Liver (tissue), 3 donors: Measurements from ENCODE around the gene CEP89.

Experiments used
- GABPA ChIP-seq, 2 donors: IDR thresholded peaks in 1 of 2; conservative IDR thresholded peaks in 1 of 2; 2 replicates each; pipeline ENCODE4 v1.6.1; 2016; ENCODE audit warnings: antibody characterized with exemption in 2 of 2, mild to moderate bottlenecking in 1 of 2, moderate library complexity in 1 of 2
- JUND ChIP-seq, 2 donors: IDR thresholded peaks; 2 replicates each; pipeline ENCODE4 v1.6.1; 2016; ENCODE audit warnings: antibody characterized with exemption in 2 of 2
- MAX ChIP-seq: IDR thresholded peaks from 2 replicates; pipeline ENCODE4 v1.6.1; 2016; ENCODE audit warnings: antibody characterized with exemption
- RAD21 ChIP-seq, 2 donors: IDR thresholded peaks; 2 replicates each; pipeline ENCODE4 v1.6.1; 2016; ENCODE audit warnings: antibody characterized with exemption in 2 of 2, mild to moderate bottlenecking in 2 of 2
- SP1 ChIP-seq: IDR thresholded peaks from 2 replicates; pipeline ENCODE4 v1.6.1; 2018; ENCODE audit warnings: antibody characterized with exemption, mild to moderate bottlenecking
- TAF1 ChIP-seq: conservative IDR thresholded peaks from 2 replicates; pipeline ENCODE4 v1.6.1; 2016; ENCODE audit warnings: antibody characterized with exemption, mild to moderate bottlenecking
- TF ChIP-seq, protein P1 (sequence below): fragments of 150-350 bp; IDR thresholded peaks from 2 replicates; pipeline ENCODE4 v1.5.1; 2017; ENCODE audit warnings: improper control_type of control experiment, low read depth, low read length; ENCODE audit not compliant: missing input control
- TF ChIP-seq, protein P2 (sequence below): IDR thresholded peaks from 2 replicates; pipeline ENCODE4 v1.6.1; 2016; ENCODE audit warnings: antibody characterized with exemption
- TF ChIP-seq, protein P3 (sequence below): IDR thresholded peaks from 2 replicates; pipeline ENCODE4 v1.6.1; 2016; ENCODE audit warnings: antibody characterized with exemption, mild to moderate bottlenecking
- donor health status: healthy.
- donor health status: healthy.

DNA sequence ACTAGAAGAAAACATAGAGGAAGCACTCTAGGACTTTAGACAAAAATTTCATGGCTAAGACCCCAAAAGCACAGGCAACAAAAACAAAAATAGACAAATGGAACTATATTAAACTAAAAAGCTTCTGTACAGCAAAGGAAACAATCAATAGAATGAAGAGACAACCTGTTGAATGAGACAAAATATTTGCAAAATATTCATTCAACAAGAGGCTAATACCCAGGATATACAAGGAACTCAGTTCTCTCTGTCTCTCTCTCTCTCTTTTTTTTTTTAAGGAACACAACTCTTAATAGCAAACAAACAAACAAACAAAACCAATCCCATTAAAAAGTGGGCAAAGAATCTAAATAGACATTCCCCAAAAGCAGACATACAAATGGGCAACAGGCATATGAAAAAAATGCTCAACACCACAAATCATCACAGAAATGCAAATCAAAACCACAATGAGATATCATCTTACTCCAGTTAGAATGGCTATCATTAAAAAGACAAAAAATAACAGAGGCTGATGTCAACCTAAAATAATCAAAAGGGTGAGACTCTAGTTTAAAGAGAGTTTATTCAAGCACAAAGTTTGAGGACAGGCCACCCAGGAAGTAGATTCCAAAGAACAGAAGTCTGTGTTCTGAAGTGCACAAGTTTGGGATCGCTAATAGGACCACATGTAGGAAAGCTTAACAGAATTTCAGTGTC is 75.1 kb downstream of the CEP89 start:
- TF ChIP-seq, protein P1, sequence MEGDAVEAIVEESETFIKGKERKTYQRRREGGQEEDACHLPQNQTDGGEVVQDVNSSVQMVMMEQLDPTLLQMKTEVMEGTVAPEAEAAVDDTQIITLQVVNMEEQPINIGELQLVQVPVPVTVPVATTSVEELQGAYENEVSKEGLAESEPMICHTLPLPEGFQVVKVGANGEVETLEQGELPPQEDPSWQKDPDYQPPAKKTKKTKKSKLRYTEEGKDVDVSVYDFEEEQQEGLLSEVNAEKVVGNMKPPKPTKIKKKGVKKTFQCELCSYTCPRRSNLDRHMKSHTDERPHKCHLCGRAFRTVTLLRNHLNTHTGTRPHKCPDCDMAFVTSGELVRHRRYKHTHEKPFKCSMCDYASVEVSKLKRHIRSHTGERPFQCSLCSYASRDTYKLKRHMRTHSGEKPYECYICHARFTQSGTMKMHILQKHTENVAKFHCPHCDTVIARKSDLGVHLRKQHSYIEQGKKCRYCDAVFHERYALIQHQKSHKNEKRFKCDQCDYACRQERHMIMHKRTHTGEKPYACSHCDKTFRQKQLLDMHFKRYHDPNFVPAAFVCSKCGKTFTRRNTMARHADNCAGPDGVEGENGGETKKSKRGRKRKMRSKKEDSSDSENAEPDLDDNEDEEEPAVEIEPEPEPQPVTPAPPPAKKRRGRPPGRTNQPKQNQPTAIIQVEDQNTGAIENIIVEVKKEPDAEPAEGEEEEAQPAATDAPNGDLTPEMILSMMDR = no peak
- TF ChIP-seq MAX (no peak), JUND (IDR thresholded peaks at IDR 0.05) (no peak), RAD21 (IDR thresholded peaks at IDR 0.05) (no peak), SP1 (no peak), GABPA (IDR thresholded peaks at IDR 0.05 in 1 of 2, conservative IDR thresholded peaks at IDR 0.05 in 1 of 2) (no peak), TAF1 (no peak)
- TF ChIP-seq, protein P2, sequence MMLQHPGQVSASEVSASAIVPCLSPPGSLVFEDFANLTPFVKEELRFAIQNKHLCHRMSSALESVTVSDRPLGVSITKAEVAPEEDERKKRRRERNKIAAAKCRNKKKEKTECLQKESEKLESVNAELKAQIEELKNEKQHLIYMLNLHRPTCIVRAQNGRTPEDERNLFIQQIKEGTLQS = no peak
- TF ChIP-seq, protein P3, sequence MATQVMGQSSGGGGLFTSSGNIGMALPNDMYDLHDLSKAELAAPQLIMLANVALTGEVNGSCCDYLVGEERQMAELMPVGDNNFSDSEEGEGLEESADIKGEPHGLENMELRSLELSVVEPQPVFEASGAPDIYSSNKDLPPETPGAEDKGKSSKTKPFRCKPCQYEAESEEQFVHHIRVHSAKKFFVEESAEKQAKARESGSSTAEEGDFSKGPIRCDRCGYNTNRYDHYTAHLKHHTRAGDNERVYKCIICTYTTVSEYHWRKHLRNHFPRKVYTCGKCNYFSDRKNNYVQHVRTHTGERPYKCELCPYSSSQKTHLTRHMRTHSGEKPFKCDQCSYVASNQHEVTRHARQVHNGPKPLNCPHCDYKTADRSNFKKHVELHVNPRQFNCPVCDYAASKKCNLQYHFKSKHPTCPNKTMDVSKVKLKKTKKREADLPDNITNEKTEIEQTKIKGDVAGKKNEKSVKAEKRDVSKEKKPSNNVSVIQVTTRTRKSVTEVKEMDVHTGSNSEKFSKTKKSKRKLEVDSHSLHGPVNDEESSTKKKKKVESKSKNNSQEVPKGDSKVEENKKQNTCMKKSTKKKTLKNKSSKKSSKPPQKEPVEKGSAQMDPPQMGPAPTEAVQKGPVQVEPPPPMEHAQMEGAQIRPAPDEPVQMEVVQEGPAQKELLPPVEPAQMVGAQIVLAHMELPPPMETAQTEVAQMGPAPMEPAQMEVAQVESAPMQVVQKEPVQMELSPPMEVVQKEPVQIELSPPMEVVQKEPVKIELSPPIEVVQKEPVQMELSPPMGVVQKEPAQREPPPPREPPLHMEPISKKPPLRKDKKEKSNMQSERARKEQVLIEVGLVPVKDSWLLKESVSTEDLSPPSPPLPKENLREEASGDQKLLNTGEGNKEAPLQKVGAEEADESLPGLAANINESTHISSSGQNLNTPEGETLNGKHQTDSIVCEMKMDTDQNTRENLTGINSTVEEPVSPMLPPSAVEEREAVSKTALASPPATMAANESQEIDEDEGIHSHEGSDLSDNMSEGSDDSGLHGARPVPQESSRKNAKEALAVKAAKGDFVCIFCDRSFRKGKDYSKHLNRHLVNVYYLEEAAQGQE = no peak
